HCT116 (cell line): ENCODE data around the gene CEP97. TPM values are rescaled to one million over a fixed set of nuclear protein-coding genes. Genes with fewer than 3 reads are reported as not detected.

Experiments
- ATAC-seq: fragments of 200-7000 bp; cut with Tn5 transposase; 2 replicates; pipeline ENCODE4 v1.9.1; 2020; ENCODE audit warnings: mild to moderate bottlenecking, moderate library complexity
- Bru-seq: library from RNA; stranded (reverse); fragments of 400-500 nt; gene quantifications from one replicate; lab custom pipeline; 2021; lab: Mats Ljungman, UMichigan
- BruChase-seq, 2 experiments: library from RNA; stranded (reverse); fragments of 400-500 nt; gene quantifications; one replicate each; lab custom pipeline; 2021; lab: Mats Ljungman, UMichigan
- BruUV-seq: library from RNA; stranded (reverse); fragments of 400-500 nt; replicated peaks from 2 replicates; lab custom pipeline; 2021; lab: Mats Ljungman, UMichigan
- CTCF ChIA-PET: fragments of 300-600 bp; sonication (Branson Sonifier 250); formaldehyde crosslinking; loops from one replicate; lab custom pipeline; 2021; ENCODE audit warnings: antibody characterized with exemption; lab: Charles Lee
- POLR2A ChIA-PET: fragments of 300-600, 350-600 bp; sonication (Branson Sonifier 250); formaldehyde crosslinking; loops from one replicate; lab custom pipeline; 2021; ENCODE audit warnings: antibody characterized with exemption; lab: Charles Lee
- RAD21 ChIA-PET, 2 experiments: fragments of 300-600 bp; sonication (Branson Sonifier 250); formaldehyde crosslinking; loops; one replicate each; lab custom pipeline; 2023; ENCODE audit warnings: low total read pairs in 2 of 2; ENCODE audit not compliant: uncharacterized antibody in 2 of 2, unreplicated experiment in 2 of 2, low non-redundant PET in 1 of 2; lab: Charles Lee
- DNase-seq: peaks from one replicate; pipeline ENCODE4 v3.0.0-alpha.2; 2010; ENCODE audit warnings: low read depth, low spot score
- H2AFZ ChIP-seq: fragments of 200-600 bp; shearing (Covaris generic), sonication (generic); 2 replicates; pipeline ENCODE4 v1.6.1; 2017; ENCODE audit warnings: low read depth, mixed run types, mixed read lengths, antibody characterized with exemption, low read length; ENCODE audit not compliant: poor library complexity, severe bottlenecking
- H3K27ac ChIP-seq: 2 replicates; pipeline ENCODE4 v1.5.1; 2012; ENCODE audit warnings: low read depth, low read length
- H3K27me3 ChIP-seq: fragments of 200-600 bp; sonication (generic); 2 replicates; pipeline ENCODE4 v1.6.1; 2016; ENCODE audit warnings: mixed run types, low read length, mixed read lengths; ENCODE audit not compliant: insufficient read depth
- H3K36me3 ChIP-seq, 2 experiments: fragments of 200-500 bp in 1 of 2; fragments of 200-600 bp in 1 of 2; sonication (Bioruptor generic) in 1 of 2; sonication (generic) in 1 of 2; 2 replicates each; pipeline versions ENCODE4 v1.5.1 to v1.6.1; 2014 to 2016; ENCODE audit warnings: low read length in 2 of 2, inconsistent platforms in 1 of 2, mixed read lengths in 1 of 2, mixed run types in 1 of 2; ENCODE audit not compliant: insufficient read depth in 2 of 2, control insufficient read depth in 1 of 2
- H3K4me1 ChIP-seq, 2 experiments: fragments of 200-600 bp in 1 of 2; sonication (generic) in 1 of 2; 2 replicates each; pipeline versions ENCODE4 v1.5.1 to v1.6.1; 2012 to 2017; ENCODE audit warnings: low read length in 2 of 2, inconsistent platforms in 1 of 2, mild to moderate bottlenecking in 1 of 2, mixed read lengths in 1 of 2, mixed run types in 1 of 2, moderate library complexity in 1 of 2; ENCODE audit not compliant: insufficient read depth in 2 of 2, control insufficient read depth in 1 of 2
- H3K4me2 ChIP-seq: fragments of 200-600 bp; sonication (generic); 2 replicates; pipeline ENCODE4 v1.6.1; 2017; ENCODE audit warnings: mixed run types, low read length, mixed read lengths
- H3K4me3 ChIP-seq, 2 experiments: fragments of 200-600 bp in 1 of 2; sonication (generic) in 1 of 2; replicated peaks in 1 of 2; 2 replicates each; pipeline ENCODE4 v1.5.1; 2011 to 2016; ENCODE audit warnings: low read length in 2 of 2, control low read depth in 1 of 2, low read depth in 1 of 2, mild to moderate bottlenecking in 1 of 2, mixed read lengths in 1 of 2, mixed run types in 1 of 2
- H3K79me2 ChIP-seq: fragments of 200-600 bp; sonication (generic); 2 replicates; pipeline ENCODE4 v1.6.1; 2017; ENCODE audit warnings: mild to moderate bottlenecking, mixed run types, low read length, moderate library complexity, mixed read lengths; ENCODE audit not compliant: insufficient read depth
- H3K9ac ChIP-seq: fragments of 200-600 bp; sonication (generic); 2 replicates; pipeline ENCODE4 v1.6.1; 2016; ENCODE audit warnings: low read length, mixed read lengths
- H3K9me2 ChIP-seq: fragments of 200-600 bp; sonication (generic), shearing (Covaris generic); 2 replicates; pipeline ENCODE4 v1.6.1; 2017; ENCODE audit warnings: mixed run types, mild to moderate bottlenecking, moderate library complexity; ENCODE audit not compliant: insufficient read depth
- H3K9me3 ChIP-seq, 2 experiments: fragments of 200-500 bp in 1 of 2; fragments of 200-600 bp in 1 of 2; sonication (Bioruptor generic) in 1 of 2; sonication (generic) in 1 of 2; 2 replicates each; pipeline ENCODE4 v1.6.1; 2014 to 2017; ENCODE audit warnings: low read length in 2 of 2, mixed read lengths in 2 of 2, inconsistent platforms in 1 of 2, low read depth in 1 of 2, mild to moderate bottlenecking in 1 of 2, mixed run types in 1 of 2, moderate library complexity in 1 of 2; ENCODE audit not compliant: control insufficient read depth in 1 of 2, insufficient read depth in 1 of 2
- H4K20me1 ChIP-seq: fragments of 200-600 bp; sonication (generic), shearing (Covaris generic); 2 replicates; pipeline ENCODE4 v1.6.1; 2017; ENCODE audit warnings: mixed run types, mild to moderate bottlenecking, moderate library complexity; ENCODE audit not compliant: insufficient read depth
- EGR1 ChIP-seq: IDR thresholded peaks from 2 replicates; pipeline ENCODE4 v1.6.1; 2012; ENCODE audit warnings: low read depth
- ELF1 ChIP-seq: IDR thresholded peaks from 2 replicates; pipeline ENCODE4 v1.6.1; 2012; ENCODE audit warnings: low read depth, borderline replicate concordance
- EZH2phosphoT487 ChIP-seq: fragments of 200-600 bp; IDR thresholded peaks from 2 replicates; pipeline ENCODE4 v1.6.1; 2018; ENCODE audit warnings: antibody characterized with exemption, borderline replicate concordance
- FOSL1 ChIP-seq: IDR thresholded peaks from 2 replicates; pipeline ENCODE4 v1.6.1; 2012; ENCODE audit warnings: low read depth
- MAX ChIP-seq: IDR thresholded peaks from 2 replicates; pipeline ENCODE4 v1.6.1; 2012
- POLR2A ChIP-seq: IDR thresholded peaks from 2 replicates; pipeline ENCODE4 v1.7.0; 2011; ENCODE audit warnings: borderline replicate concordance; ENCODE audit not compliant: insufficient read depth, insufficient read length; ENCODE audit errors: extremely low read depth
- POLR2AphosphoS5 ChIP-seq: IDR thresholded peaks from 2 replicates; pipeline ENCODE4 v1.6.1; 2011; ENCODE audit warnings: mild to moderate bottlenecking, low read depth, low read length, moderate library complexity
- REST ChIP-seq: IDR thresholded peaks from 2 replicates; pipeline ENCODE4 v1.6.1; 2012; ENCODE audit warnings: low read depth
- SIN3A ChIP-seq: IDR thresholded peaks from 2 replicates; pipeline ENCODE4 v1.6.1; 2012; ENCODE audit warnings: low read depth
- SP1 ChIP-seq: IDR thresholded peaks from 2 replicates; pipeline ENCODE4 v1.6.1; 2012; ENCODE audit warnings: low read depth
- TCF7L2 ChIP-seq: IDR thresholded peaks from 2 replicates; pipeline ENCODE4 v1.7.0; 2011; ENCODE audit warnings: borderline replicate concordance, inconsistent platforms; ENCODE audit not compliant: insufficient read depth, insufficient read length; ENCODE audit errors: extremely low read depth
- YY1 ChIP-seq: IDR thresholded peaks from 2 replicates; pipeline ENCODE4 v1.6.1; 2011; ENCODE audit warnings: low read length, low read depth, moderate library complexity, mild to moderate bottlenecking; ENCODE audit not compliant: insufficient replicate concordance; ENCODE audit errors: extremely low read depth
- ZFX ChIP-seq: fragments of 450-650 bp; IDR thresholded peaks from 2 replicates; pipeline ENCODE4 v1.6.1; 2017
- ZNF274 ChIP-seq: fragments of 200-500 bp; sonication (Bioruptor generic); IDR thresholded peaks from 2 replicates; pipeline ENCODE4 v1.6.1; 2014; ENCODE audit warnings: mild to moderate bottlenecking, low read depth, low read length, inconsistent platforms
- intact Hi-C: fragments of 100-400 bp; cut with micrococcal nuclease; formaldehyde crosslinking; loops from 2 replicates; pipeline ENCODE4 v1.10.0; 2022
- long read RNA-seq: library from polyadenylated mRNA; unstranded; transcript quantifications from one replicate; pipeline ENCODE4 v2.0.0, GENCODE V29; 2021; ENCODE audit not compliant: unreplicated experiment
- polyA plus RNA-seq: library from polyadenylated mRNA; unstranded; fragments of >200 nt; gene quantifications from 2 replicates; pipeline ENCODE4 v1.2.1, GENCODE V29; 2012; ENCODE audit warnings: missing spikeins
- total RNA-seq: library from RNA; stranded (reverse); gene quantifications from one replicate; pipeline ENCODE4 v1.2.1, GENCODE V29; 2021; ENCODE audit not compliant: unreplicated experiment
- TF ChIP-seq, protein P1 (sequence below): IDR thresholded peaks from 2 replicates; pipeline ENCODE4 v1.6.1; 2011; ENCODE audit warnings: mild to moderate bottlenecking, low read length, moderate library complexity; ENCODE audit not compliant: insufficient replicate concordance; ENCODE audit errors: extremely low read depth

Gene CEP97
- total RNA-seq (15.7 TPM), Bru-seq, nascent RNA (percentile 56 among the genes with signal in this experiment), BruChase-seq, experiment 1, labeled RNA remaining after a 6-hour chase (percentile 64 among the genes with signal in this experiment), BruChase-seq, experiment 2, labeled RNA remaining after a 2-hour chase (percentile 74 among the genes with signal in this experiment)
- 1.9 and 3.7 TPM in 2 replicates for polyA plus RNA-seq
- long read RNA-seq, full-length matches to known transcripts = 6 of 11 reads
- long read RNA-seq, partial matches to known transcripts = 1 of 11 reads
- long read RNA-seq, other reads (novel, unspliced or antisense) = 4 of 11 reads

GRCh38 chr3:101724329-101725193, at the start of gene CEP97:
Gene CEP97 (plus strand): TSS chr3:101724614. CDS start chr3:101724677, 63 bp downstream.
- POLR2A ChIA-PET = interaction anchor here (0.9 to 1.4 kb wide), 5 partner anchors 10 to 40 kb away, joined by 3 to 8 read pairs (median 5); partner anchors contain the start of gene RPL24
- intact Hi-C loops = no loop called here
- RAD21 ChIA-PET = no interaction called here
- TF ChIP-seq EZH2phosphoT487 = no peak
- 0 out of 2 replicates have a peak, but pooled peaks have one; percentile 34 for TF ChIP-seq FOSL1
- TF ChIP-seq REST = no peak
- TF ChIP-seq SP1 = peak; percentile 33
- no peak for TF ChIP-seq ZNF274
- TF ChIP-seq, protein P1, sequence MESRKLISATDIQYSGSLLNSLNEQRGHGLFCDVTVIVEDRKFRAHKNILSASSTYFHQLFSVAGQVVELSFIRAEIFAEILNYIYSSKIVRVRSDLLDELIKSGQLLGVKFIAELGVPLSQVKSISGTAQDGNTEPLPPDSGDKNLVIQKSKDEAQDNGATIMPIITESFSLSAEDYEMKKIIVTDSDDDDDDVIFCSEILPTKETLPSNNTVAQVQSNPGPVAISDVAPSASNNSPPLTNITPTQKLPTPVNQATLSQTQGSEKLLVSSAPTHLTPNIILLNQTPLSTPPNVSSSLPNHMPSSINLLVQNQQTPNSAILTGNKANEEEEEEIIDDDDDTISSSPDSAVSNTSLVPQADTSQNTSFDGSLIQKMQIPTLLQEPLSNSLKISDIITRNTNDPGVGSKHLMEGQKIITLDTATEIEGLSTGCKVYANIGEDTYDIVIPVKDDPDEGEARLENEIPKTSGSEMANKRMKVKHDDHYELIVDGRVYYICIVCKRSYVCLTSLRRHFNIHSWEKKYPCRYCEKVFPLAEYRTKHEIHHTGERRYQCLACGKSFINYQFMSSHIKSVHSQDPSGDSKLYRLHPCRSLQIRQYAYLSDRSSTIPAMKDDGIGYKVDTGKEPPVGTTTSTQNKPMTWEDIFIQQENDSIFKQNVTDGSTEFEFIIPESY = no peak
- peak; percentile 77 for TF ChIP-seq YY1
- peak; percentile 60 for TF ChIP-seq SIN3A
- peak; percentile 47 for TF ChIP-seq ELF1
- peak; percentile 16; the same call in 1 of the 2 replicates for TF ChIP-seq ZFX
- TF ChIP-seq POLR2AphosphoS5 = peak; percentile 64
- TF ChIP-seq POLR2A = peak; percentile 54
- peak; percentile 64 for TF ChIP-seq EGR1
- TF ChIP-seq TCF7L2 = peak; percentile 72
- TF ChIP-seq MAX = peak; percentile 34; the same call in 1 of the 2 replicates

More at GRCh38 chr3:101724329-101725193, at the start of gene CEP97:
- DNase-seq (peak; percentile 87), ATAC-seq (peak; percentile 97)
- Histone ChIP-seq H3K27me3 (no peaks in the 10 kb centered on the region), H3K27ac (peak within 1 kb of the TSS; percentile 38), H3K9ac (peak within 1 kb of the TSS; percentile 80), H3K4me2 (peak within 1 kb of the TSS; percentile 99), H4K20me1 (no peaks in the 10 kb centered on the region), H3K9me2 (no peaks in the 10 kb centered on the region), H3K4me1 (peaks cover 3 to 7% of the 10 kb centered on the region in 2 experiments; a peak in 3 of 4 replicates), H3K4me3 (peak within 1 kb of the TSS; percentile 95 to 99), H3K36me3 (peaks cover 9% of the 10 kb centered on the region in 2 experiments; a peak in 2 of 4 replicates), H3K79me2 (peaks cover 10% of the 10 kb centered on the region; the same call in 1 of the 2 replicates), H3K9me3 (no peaks in the 10 kb centered on the region), H2AFZ (peak within 1 kb of the TSS; percentile 97)
- BruUV-seq = TSS peak; percentile 63
- CTCF ChIA-PET = interaction anchor here (0.9 to 1.0 kb wide), 2 partner anchors 8 to 17 kb away, joined by 3 to 9 read pairs; no protein-coding TSS in a partner anchor
